Measurements from ENCODE around the gene THADA.

Gene THADA

DNA sequence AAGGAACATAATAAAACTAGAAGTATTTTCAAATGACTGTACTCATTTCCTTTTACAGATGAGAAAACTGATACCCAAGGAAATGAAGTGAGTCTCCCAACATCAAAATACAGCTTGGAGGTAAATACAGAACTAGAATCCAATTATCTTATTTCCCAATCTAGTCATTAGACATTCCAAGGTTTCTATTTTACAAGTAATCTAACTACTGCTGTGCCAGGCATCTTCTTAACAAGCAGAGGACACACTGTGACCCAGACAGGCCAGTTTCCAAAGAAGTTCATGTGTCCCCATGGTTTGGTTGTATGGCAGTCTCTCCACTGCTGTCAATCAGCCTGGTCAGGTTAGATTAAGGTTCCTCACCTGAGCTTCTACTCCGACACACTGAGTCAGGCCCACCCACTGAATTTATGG, 143.5 kb downstream of the THADA start:
- TF ChIP-seq, protein P1, sequence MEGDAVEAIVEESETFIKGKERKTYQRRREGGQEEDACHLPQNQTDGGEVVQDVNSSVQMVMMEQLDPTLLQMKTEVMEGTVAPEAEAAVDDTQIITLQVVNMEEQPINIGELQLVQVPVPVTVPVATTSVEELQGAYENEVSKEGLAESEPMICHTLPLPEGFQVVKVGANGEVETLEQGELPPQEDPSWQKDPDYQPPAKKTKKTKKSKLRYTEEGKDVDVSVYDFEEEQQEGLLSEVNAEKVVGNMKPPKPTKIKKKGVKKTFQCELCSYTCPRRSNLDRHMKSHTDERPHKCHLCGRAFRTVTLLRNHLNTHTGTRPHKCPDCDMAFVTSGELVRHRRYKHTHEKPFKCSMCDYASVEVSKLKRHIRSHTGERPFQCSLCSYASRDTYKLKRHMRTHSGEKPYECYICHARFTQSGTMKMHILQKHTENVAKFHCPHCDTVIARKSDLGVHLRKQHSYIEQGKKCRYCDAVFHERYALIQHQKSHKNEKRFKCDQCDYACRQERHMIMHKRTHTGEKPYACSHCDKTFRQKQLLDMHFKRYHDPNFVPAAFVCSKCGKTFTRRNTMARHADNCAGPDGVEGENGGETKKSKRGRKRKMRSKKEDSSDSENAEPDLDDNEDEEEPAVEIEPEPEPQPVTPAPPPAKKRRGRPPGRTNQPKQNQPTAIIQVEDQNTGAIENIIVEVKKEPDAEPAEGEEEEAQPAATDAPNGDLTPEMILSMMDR (IDR thresholded peaks at IDR 0.05; ENCODE audit: insufficient read depth, low read length): no peak
- no peak for TF ChIP-seq POLR2AphosphoS5 (IDR thresholded peaks at IDR 0.05; ENCODE audit: low read depth)
- no peak overlapping the region for H3K4me3 ChIP-seq (replicated peaks; ENCODE audit: insufficient read depth, low read length)
- no peak for DNase-seq (ENCODE audit: low read depth in 1 of 2, low spot score in 1 of 2)
- H3K27ac ChIP-seq (replicated peaks): no peak overlapping the region
- no peaks in the 10 kb centered on the region for H3K27me3 ChIP-seq (ENCODE audit: insufficient read depth, poor library complexity, severe bottlenecking)

DNA sequence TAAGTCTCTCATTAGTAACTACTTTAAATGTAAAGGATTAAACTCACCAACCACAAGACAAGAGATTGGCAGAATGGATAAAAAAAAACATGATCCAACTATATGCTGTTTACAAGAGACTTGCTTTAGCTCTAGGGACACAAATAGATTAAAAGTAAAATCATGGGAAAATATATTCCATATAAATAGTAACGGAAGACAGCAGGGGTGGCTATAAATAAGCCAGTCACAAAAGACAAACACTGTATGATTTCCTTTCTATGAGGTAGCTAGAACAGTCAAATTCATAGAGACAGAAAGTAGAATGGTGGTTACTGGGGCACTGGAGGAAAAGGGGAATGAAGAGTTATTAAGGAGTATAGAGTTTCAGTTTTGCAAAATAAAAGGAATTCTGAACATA, 145.2 kb downstream of the THADA start:
- no peak for DNase-seq (ENCODE audit: low read depth in 1 of 2, low spot score in 1 of 2)
- H3K27me3 ChIP-seq (ENCODE audit: insufficient read depth, poor library complexity, severe bottlenecking): no peaks in the 10 kb centered on the region
- TF ChIP-seq GABPA (IDR thresholded peaks at IDR 0.05; ENCODE audit: low read depth) (no peak), POLR2AphosphoS5 (IDR thresholded peaks at IDR 0.05; ENCODE audit: low read depth) (no peak), SPI1 (IDR thresholded peaks at IDR 0.05; ENCODE audit: borderline replicate concordance, low read depth) (no peak)
- TF ChIP-seq, protein P1 (IDR thresholded peaks at IDR 0.05; ENCODE audit: insufficient read depth, low read length): no peak
- TF ChIP-seq, protein P2, sequence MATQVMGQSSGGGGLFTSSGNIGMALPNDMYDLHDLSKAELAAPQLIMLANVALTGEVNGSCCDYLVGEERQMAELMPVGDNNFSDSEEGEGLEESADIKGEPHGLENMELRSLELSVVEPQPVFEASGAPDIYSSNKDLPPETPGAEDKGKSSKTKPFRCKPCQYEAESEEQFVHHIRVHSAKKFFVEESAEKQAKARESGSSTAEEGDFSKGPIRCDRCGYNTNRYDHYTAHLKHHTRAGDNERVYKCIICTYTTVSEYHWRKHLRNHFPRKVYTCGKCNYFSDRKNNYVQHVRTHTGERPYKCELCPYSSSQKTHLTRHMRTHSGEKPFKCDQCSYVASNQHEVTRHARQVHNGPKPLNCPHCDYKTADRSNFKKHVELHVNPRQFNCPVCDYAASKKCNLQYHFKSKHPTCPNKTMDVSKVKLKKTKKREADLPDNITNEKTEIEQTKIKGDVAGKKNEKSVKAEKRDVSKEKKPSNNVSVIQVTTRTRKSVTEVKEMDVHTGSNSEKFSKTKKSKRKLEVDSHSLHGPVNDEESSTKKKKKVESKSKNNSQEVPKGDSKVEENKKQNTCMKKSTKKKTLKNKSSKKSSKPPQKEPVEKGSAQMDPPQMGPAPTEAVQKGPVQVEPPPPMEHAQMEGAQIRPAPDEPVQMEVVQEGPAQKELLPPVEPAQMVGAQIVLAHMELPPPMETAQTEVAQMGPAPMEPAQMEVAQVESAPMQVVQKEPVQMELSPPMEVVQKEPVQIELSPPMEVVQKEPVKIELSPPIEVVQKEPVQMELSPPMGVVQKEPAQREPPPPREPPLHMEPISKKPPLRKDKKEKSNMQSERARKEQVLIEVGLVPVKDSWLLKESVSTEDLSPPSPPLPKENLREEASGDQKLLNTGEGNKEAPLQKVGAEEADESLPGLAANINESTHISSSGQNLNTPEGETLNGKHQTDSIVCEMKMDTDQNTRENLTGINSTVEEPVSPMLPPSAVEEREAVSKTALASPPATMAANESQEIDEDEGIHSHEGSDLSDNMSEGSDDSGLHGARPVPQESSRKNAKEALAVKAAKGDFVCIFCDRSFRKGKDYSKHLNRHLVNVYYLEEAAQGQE (IDR thresholded peaks at IDR 0.05; ENCODE audit: insufficient replicate concordance, low read depth): no peak
- no peak overlapping the region for H3K4me3 ChIP-seq (replicated peaks; ENCODE audit: insufficient read depth, low read length)
- H3K27ac ChIP-seq (replicated peaks): no peak overlapping the region

DNA sequence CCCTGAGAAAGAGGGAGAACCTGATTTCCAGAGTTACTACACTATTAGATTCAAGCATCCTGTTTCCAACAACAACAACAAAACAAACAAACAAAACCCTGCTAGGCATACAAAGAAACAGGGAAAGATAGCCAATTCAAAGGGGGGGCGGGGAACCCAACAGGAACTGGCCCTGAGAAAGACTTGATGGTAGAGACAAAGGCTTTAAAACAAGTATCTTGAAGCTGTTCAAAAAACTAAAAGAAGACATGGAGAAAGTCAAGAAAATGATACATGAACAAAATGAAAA, 147.1 kb downstream of the THADA start:
- Histone ChIP-seq H3K27me3 (ENCODE audit: insufficient read depth, poor library complexity, severe bottlenecking) (no peaks in the 10 kb centered on the region), H3K27ac (replicated peaks) (no peak overlapping the region), H3K4me3 (replicated peaks; ENCODE audit: insufficient read depth, low read length) (no peak overlapping the region)
- no peak for DNase-seq (ENCODE audit: low read depth in 1 of 2, low spot score in 1 of 2)
- TF ChIP-seq, protein P1 (IDR thresholded peaks at IDR 0.05; ENCODE audit: insufficient read depth, low read length): no peak
- no peak for TF ChIP-seq POLR2AphosphoS5 (IDR thresholded peaks at IDR 0.05; ENCODE audit: low read depth)
- TF ChIP-seq GABPA (IDR thresholded peaks at IDR 0.05; ENCODE audit: low read depth): no peak
- TF ChIP-seq, protein P2 (IDR thresholded peaks at IDR 0.05; ENCODE audit: insufficient replicate concordance, low read depth): no peak
- TF ChIP-seq SPI1 (IDR thresholded peaks at IDR 0.05; ENCODE audit: borderline replicate concordance, low read depth): no peak

DNA sequence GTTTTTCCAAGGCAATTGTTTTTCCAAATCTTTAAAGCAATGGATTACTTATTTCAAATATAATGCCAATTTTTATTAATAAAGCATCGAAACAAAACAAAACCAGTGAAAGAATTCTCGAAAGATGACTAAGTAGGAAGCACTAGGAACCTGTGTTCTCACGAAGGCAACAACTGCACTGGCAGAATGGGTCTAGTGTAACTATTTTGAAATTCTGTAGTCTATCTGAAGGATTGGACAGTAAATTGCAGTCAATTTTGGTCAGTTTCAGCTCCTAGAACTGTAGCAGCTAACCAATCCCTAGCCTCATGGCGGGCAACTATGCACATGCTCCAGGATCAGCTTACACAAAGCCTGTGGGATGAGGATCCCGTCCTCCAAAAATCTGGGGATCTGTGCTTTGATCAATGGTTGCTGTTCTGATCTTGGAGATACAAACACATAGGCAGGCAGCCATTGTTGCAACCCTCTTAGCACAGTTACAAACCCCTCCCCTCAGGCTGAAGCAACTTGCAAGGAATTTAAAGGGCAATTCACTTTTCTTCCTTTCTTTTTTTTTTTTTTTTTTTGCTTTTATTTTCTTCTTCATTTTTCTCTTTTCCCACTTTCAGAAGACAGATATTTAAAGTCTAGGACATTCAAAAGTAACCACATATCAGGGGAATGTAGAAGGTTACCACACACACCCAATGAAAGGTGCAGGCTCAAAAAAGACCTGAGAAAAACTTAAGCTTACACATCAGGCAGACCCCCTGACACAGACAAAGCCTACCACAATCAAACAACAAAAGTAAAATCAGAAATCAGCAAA, 147.6 kb downstream of the THADA start:
- TF ChIP-seq GABPA (IDR thresholded peaks at IDR 0.05; ENCODE audit: low read depth) (no peak), POLR2AphosphoS5 (IDR thresholded peaks at IDR 0.05; ENCODE audit: low read depth) (no peak), SPI1 (IDR thresholded peaks at IDR 0.05; ENCODE audit: borderline replicate concordance, low read depth) (no peak)
- TF ChIP-seq, protein P2 (IDR thresholded peaks at IDR 0.05; ENCODE audit: insufficient replicate concordance, low read depth): no peak
- TF ChIP-seq, protein P1 (IDR thresholded peaks at IDR 0.05; ENCODE audit: insufficient read depth, low read length): no peak
- Histone ChIP-seq H3K27me3 (ENCODE audit: insufficient read depth, poor library complexity, severe bottlenecking) (no peaks in the 10 kb centered on the region), H3K4me3 (replicated peaks; ENCODE audit: insufficient read depth, low read length) (no peak overlapping the region), H3K27ac (replicated peaks) (no peak overlapping the region)
- no peak for DNase-seq (ENCODE audit: low read depth in 1 of 2, low spot score in 1 of 2)

All from HL-60 (cell line).